Anterior cingulate cortex (tissue), 58 donors: Measurements from ENCODE around the gene MROH9.
"Not testable (repeated sequence)": the region's sequence is repeated elsewhere in the genome, so short reads cannot be mapped to it uniquely, and the experiment has no call there.

ENCODE experiments used
- DNase-seq, 58 donors: peaks; one replicate each; lab custom pipeline; 2025; lab: John Stamatoyannopoulos, UW

The MROH9 gene

GRCh38 chr1:170935231-170935630, at the start of gene MROH9:
TSS of gene MROH9 (plus strand) at chr1:170935534. CDS start at chr1:170945557, 10,023 bp downstream.
- DNase-seq, result no peak

- DNase-seq, result no peak
Measured at GRCh38 chr1:170885551-170885950, 49.8 kb upstream of the MROH9 start.

- no peak for DNase-seq
Measured at GRCh38 chr1:170886460-170886859, 48.9 kb upstream of the MROH9 start.

- DNase-seq, result no peak
Measured at GRCh38 chr1:170887726-170888125, 47.6 kb upstream of the MROH9 start.

GRCh38 chr1:170891872-170892271, 43.5 kb upstream of the MROH9 start:
- no peak for DNase-seq

- peak in 4 of 58 donors; percentile 0 to 12 (median 5) for DNase-seq
Measured at GRCh38 chr1:170893655-170894297, 41.6 kb upstream of the MROH9 start.

GRCh38 chr1:170903961-170904360, 31.4 kb upstream of the MROH9 start:
- DNase-seq, result no peak

GRCh38 chr1:170908942-170909341, 26.4 kb upstream of the MROH9 start:
- no peak for DNase-seq

- no peak for DNase-seq
Measured at GRCh38 chr1:170910273-170910672, 25.1 kb upstream of the MROH9 start.

- DNase-seq, result no peak
Measured at GRCh38 chr1:170917373-170917772, 18.0 kb upstream of the MROH9 start.

- not testable (repeated sequence) for DNase-seq
Measured at GRCh38 chr1:170924656-170925055, 10.7 kb upstream of the MROH9 start.

- no peak for DNase-seq
Measured at GRCh38 chr1:170927955-170928840, 7.1 kb upstream of the MROH9 start.

- DNase-seq, result no peak
Measured at GRCh38 chr1:170929412-170929834, 5.9 kb upstream of the MROH9 start.

GRCh38 chr1:170929835-170930554, 5.3 kb upstream of the MROH9 start:
- peak in 28 of 58 donors; percentile 0 to 56 (median 4) for DNase-seq

- no peak for DNase-seq
Measured at GRCh38 chr1:170931650-170932049, 3.7 kb upstream of the MROH9 start.

GRCh38 chr1:170932236-170932635, 3.1 kb upstream of the MROH9 start:
- DNase-seq, result no peak

- no peak for DNase-seq
Measured at GRCh38 chr1:170938281-170938680, 2.9 kb downstream of the MROH9 start.

- no peak for DNase-seq
Measured at GRCh38 chr1:170939476-170939875, 4.1 kb downstream of the MROH9 start.

- not testable (repeated sequence) for DNase-seq
Measured at GRCh38 chr1:170951744-170952143, 16.4 kb downstream of the MROH9 start.

GRCh38 chr1:170959385-170959784, 24.1 kb downstream of the MROH9 start:
- no peak for DNase-seq

- no peak for DNase-seq
Measured at GRCh38 chr1:170964506-170964905, 29.2 kb downstream of the MROH9 start.
